ENCODE data around the gene TMX4.

The TMX4 gene

GRCh38 chr20:8012724-8013123 lies 6.8 kb downstream of the TMX4 start:
- no peak for DNase-seq

- DNase-seq, result no peak
Measured at GRCh38 chr20:8008733-8009132, 10.8 kb downstream of the TMX4 start.

- DNase-seq, result no peak
Measured at GRCh38 chr20:8007490-8007889, 12.1 kb downstream of the TMX4 start.

- DNase-seq, result no peak
Measured at GRCh38 chr20:8005575-8006366, 13.8 kb downstream of the TMX4 start.

- DNase-seq, result no peak
Measured at GRCh38 chr20:8005033-8005432, 14.5 kb downstream of the TMX4 start.

- no peak for DNase-seq
Measured at GRCh38 chr20:8002056-8002455, 17.5 kb downstream of the TMX4 start.

- no peak for DNase-seq
Measured at GRCh38 chr20:8000796-8001195, 18.8 kb downstream of the TMX4 start.

- no peak for DNase-seq
Measured at GRCh38 chr20:7996898-7997297, 22.7 kb downstream of the TMX4 start.

- no peak for DNase-seq
Measured at GRCh38 chr20:7994809-7995208, 24.8 kb downstream of the TMX4 start.

- no peak for DNase-seq
Measured at GRCh38 chr20:7993703-7994102, 25.9 kb downstream of the TMX4 start.

GRCh38 chr20:7993238-7993637 lies 26.3 kb downstream of the TMX4 start:
- DNase-seq, result no peak

GRCh38 chr20:7990385-7990784 lies 29.2 kb downstream of the TMX4 start:
- no peak for DNase-seq

- no peak for DNase-seq
Measured at GRCh38 chr20:7989379-7989778, 30.2 kb downstream of the TMX4 start.

- no peak for DNase-seq
Measured at GRCh38 chr20:7985916-7986315, 33.6 kb downstream of the TMX4 start.

- no peak for DNase-seq
Measured at GRCh38 chr20:7984192-7984591, 35.4 kb downstream of the TMX4 start.

GRCh38 chr20:7981374-7981773 lies 38.2 kb downstream of the TMX4 start:
- no peak for DNase-seq

GRCh38 chr20:7980332-7981046 lies 39.1 kb downstream of the TMX4 start:
- DNase-seq, result no peak

- no peak for DNase-seq
Measured at GRCh38 chr20:7977709-7978108, 41.9 kb downstream of the TMX4 start.

- DNase-seq, result no peak
Measured at GRCh38 chr20:7975851-7976414, 43.6 kb downstream of the TMX4 start.

GRCh38 chr20:7974785-7975435 lies 44.7 kb downstream of the TMX4 start:
- no peak for DNase-seq

- no peak for DNase-seq
Measured at GRCh38 chr20:7971536-7972280, 47.9 kb downstream of the TMX4 start.

- no peak for DNase-seq
Measured at GRCh38 chr20:7967199-7967844, 52.2 kb downstream of the TMX4 start.
